SKM-1 treated with dmso at 0.1 percent for 144 hours (cell line): ENCODE measurements around the gene MBD6.
"Not testable (repeated sequence)": the region's sequence is repeated elsewhere in the genome, so short reads cannot be mapped to it uniquely, and the experiment has no call there.

Experiments
- DNase-seq: peaks from one replicate; lab custom pipeline; 2025; ENCODE audit not compliant: unreplicated experiment; lab: John Stamatoyannopoulos, UW

MBD6 gene

DNA sequence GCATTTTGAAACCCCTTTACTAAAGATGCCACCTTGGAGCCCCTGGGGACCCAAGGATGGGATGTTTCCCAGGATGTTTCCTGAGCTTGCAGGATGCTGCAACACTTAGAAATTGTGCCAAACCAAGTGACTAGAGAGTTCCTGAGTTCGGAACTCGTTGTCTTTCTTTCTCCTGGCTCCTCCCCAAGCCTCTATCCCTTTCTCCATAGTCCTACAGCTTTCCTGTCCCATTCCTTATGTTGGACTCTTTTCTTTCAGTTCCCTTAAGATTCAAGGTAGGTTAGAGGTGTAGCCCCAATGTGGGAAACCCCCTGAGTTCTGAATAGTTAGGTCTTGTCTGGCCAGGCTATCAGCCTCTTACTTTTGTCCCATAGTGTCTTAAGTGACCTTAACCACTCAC, 25.9 kb downstream of the MBD6 start:
- no peak for DNase-seq

DNA sequence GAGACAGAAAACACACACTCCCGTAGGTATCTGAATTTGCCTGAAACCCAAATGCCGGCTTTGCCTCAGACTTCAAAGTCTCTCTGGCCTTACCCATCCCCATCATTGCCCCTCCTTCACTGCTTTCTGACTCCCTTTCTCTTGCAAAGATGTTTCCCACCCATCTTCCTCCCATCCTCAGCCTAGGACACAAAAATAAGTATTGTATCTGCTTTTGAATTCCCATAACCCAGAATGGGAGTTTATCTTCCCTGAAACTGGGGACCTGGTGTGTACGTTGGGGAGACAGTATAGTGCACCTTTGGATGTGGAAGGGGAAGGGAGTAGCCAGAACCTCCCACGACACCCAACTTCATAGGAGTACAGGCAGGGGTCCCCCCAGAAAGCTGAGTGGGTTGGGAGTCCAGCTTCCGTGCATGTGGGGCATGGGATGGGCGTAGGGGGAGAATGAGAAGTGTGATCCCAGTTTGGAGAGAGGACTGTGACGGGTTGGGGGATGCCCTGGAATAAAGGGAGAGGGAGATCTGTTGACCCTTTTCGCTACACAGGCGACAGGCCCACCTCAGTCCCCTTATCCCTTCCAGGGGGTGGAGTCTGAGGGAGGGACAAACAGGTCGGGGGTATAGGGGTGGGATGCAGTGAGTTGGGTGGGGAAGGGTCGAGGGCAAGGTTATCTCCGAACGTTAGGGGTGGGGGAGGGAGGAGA, 26.7 kb downstream of the MBD6 start:
- no peak for DNase-seq

DNA sequence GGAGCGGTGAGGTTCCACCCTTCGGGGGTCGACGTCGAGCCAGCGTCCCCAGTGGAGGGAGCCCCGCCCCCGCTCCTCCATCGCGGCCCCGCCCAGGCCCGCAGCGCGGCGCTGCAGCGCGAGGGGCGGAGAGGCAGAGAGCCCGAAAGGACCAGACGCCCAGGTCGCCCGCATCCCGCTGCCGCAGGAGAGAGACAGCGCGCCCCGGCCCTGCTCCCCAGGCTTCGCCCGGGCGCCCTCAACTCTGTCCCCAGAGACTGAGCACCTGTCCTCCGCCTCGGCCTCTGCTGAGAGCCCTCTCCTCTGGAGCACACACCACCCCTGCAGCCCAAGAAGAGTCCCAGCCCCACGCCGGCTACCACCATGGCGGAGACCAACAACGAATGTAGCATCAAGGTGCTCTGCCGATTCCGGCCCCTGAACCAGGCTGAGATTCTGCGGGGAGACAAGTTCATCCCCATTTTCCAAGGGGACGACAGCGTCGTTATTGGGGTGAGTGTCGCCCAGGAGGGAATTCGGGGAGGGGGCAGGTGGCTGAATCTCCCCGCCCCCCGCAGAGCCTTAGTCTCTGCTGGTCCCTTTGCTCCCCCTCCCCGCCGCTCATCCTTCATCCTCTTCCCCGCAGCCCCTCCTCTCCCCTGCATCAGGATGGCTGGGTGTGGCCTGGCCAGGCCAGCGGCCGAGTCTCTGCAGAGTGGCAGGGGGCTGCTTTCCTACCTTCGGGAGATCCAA, 27.5 kb downstream of the MBD6 start, which contains the start of gene KIF5A:
Gene KIF5A (plus strand): TSS at position 136 of the 732 bp plus-strand sequence. CDS start 228 bp downstream, at position 364.
- no peak for DNase-seq

DNA sequence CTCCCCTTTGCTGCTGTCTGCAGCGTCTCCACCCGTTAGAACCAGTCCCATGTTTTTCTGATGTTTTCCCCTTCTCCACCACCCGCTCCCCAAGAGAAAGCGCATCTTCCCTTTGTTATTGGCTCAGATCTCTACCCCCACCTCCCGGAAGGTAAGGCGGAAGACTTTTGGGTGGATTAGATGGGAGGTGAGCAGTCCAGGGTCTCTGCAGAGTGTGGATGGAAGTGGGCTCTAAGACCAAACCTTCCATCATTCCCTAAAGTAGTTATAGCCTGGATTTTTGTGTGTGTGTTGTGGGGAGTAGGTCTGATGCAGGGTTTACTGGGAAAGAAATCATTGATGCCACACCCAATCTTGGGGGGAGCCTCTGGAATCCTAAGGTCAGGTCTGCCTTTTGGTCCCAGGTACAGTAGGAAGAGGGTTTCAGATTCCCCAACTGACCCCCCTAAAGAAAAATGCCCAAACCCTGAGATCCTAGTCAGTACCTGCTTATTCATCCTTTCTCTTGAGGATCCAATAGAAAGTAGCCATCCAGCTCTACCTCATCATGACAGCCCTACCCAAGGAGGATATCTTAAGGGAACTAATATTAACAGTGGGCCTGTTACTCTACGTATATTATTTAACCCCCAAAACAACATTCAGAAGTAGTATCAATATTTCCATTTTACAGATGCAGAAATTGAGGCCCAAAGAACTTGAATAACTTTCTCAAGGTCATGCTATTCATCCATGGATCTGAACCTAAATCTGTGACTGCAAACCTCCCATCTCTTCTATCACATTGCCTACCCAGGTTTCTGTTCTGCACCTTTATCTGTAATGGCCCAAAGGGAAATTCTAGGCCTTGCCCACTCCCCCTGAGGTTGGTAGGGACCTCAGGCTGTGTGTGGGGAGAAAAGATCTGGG, 28.3 kb downstream of the MBD6 start:
- DNase-seq: no peak

DNA sequence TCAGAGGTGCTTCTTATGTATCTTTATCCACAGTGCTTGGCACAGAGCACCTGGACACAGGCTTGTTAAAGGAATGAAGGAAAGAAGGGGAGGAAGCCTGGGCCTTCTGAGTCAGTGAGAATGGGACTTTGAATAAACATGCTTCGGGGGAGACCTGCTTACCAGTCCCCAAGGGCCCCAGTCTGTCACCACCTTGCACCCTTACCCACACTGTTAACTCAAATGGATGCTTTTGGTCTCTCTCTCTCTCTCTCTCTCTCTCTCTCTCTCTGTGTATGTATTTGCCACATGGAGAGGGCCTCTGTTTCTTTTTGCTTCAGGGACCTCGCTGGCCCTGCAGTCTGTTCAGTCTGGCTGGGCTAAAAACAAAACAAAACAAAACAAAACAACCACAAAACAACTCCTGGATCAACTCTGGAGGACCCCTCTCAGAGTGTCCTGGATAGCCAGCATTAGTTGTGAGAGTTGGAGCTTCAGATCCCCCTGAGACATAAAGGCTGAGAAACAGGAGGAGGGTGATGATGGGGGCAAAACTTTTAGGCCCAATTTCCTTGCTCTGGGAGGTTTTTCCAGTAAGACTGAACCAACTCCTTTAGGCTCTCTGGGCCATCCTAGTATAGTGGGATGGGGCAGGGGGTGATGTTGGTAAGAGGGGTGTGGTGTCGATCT, 29.1 kb downstream of the MBD6 start:
- no peak for DNase-seq

DNA sequence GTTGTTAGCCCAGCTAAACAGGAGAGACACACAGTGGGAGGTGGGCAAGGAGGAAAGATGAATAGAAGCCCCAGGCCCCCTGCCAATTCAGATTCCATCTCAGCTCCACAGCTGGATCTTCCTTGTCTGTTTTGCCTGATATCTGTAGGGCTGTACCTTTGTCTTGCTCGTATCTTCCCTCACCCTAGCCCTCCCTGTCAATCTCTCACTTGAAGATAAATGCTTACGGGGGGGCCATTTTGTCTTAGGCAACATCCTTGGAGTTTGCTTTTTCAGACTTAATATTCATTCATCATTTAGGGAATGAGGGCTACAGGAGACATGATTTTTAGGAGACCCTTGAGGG, 29.7 kb downstream of the MBD6 start:
- DNase-seq: no peak

DNA sequence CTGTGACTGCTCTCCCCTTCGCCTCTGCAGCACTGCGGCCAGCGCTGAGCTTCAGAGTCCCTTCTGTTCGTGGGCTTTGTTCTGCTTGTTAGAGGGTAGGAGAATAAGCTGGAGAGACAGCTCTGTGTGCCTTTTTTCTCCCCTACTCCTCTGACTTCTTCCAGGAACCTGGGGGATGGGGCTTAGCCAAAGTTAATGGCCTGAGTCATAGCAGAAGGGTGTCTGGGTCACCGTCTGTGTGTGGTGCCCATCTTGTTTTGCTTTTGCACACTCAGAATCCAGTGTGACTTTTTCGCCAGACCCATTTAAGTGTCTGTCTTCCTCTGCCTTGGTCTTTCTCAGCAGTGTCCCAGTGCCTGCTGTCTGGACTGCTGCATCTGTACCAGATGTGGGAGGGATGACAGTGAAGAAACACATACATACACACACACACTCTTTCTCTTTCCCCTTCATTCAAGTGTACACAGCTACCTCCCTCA, 30.2 kb downstream of the MBD6 start:
- DNase-seq: no peak

DNA sequence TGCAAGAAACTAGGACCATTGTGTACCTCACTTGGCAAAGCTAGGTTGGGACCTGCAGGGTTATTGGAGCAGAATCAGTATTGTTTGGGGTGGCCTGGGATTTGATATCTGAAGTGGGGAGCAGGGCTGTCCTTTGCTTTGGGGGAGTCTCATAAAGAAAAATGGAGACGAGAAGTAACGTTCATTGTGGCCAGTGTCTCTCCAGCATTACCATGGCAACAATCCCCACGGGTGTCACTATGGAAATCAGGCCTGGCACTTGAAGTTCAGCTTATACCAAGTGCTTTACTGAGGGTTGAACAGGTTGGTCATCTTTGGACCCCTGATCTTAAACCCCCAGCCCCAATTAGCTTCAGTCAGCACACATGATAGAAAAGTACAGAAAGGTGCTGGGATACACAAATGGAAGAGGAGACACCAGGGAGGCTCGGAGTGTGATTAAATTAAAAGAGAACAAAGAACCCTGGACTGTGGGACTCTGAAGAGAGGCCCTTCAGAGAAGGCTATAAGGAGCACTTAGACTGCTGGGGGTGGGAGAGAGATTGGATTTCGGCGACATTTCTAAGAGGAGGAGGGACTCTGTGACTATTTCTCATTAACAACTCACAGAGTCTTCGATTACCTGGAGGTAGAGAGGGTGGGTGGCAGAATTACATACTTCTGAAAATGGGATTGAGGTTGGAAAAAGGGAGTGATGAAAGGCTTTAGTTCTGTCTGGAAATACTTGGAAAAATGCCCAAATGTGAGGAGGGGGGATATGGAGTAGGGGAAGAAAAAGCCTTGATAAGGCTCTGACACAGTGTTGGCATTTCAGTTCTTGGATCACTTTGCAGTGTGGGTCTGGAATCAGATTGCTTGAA, 30.9 kb downstream of the MBD6 start:
- DNase-seq: no peak

DNA sequence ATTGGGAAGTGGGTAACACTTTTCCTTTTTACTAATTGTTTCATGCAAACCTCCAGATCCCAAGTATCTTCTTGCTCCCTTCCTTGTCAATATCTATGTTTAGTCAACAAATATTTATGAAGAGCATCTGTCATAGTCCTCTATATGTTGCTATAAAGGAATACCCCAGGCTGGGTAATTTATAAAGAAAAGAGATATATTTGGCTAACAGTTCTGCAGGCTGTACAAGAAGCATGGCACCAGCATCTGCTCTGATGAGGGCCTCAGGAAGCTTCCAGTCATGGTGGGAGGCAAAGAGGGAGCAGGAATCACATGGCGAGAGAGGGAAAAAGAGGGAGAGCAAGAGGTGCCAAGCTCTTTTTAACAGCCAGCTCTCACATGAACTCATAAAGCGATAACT, 31.8 kb downstream of the MBD6 start:
- DNase-seq: no peak

DNA sequence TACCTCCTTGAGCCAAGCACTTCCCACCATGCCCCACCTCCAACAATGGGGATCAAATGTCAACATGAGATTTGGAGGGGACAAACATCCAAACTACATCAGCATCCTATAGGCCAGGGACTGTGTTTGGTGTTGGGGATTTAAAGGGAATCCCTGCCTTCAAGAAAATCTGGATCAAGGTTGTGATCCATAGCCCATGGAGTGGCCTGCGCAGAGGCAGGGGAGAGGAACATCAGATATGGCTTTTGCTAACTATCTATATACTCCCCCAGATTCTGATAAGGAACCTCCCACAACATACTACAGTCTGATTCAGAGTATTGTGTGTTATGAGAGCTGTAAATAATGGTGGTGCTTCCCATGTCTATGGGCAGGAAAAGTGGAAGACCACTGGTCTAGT, 32.3 kb downstream of the MBD6 start:
- DNase-seq: no peak

DNA sequence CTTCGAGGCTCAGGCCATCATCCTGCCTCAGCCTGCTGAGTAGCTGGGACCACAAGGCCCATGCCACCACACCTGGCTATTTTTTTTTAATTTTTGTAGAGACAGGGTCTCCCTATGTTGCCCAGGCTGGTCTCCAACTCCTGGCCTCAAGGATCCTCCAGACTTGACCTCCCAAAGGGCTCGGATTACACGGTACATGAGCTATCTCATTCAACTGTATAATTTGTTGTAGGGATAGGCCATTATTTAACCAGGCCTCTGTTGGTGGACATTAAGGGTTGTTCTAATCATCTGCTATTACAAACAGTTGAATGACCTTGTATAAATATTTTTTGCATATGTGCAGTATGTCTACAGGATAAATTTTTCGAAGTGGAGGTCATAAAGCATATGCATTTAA, 36.2 kb downstream of the MBD6 start:
- DNase-seq: no peak

DNA sequence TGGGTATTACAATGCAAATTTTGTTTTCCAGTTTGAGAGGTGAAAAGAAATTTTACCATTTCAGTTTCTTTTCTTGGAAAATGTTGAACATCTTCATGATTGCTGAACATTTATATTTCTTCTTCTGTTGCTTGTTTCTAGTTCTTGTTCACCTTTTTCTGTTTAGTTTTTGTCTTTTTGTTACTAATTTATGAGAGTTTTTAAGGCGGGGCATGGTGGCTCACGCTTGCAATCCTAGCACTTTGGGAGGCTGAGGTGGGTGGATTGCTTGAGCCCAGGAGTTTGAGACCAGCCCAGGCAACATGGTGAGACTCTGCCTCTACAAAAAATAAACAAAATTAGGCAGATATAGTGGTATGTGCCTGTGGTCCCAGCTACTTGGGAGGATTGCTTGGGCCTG, 37.9 kb downstream of the MBD6 start:
- DNase-seq: no peak

DNA sequence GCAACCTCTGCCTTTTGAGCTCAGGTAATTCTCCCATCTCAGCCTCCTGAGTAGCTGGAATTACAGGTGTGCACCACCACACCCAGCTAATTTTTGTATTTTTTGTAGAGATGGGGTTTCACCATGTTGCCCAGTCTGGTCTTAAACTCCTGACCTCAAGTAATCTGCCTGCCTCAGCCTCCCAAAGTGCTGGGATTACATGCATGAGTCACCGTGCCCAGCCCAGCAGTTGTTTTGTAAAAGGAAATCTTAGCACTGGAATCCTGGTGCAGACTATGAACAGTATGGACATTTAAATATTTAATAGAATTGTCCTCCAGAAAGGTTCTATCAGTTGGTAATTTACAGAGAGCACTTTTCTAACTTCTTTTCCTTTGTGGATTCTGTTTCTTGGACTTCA, 38.5 kb downstream of the MBD6 start:
- not testable (repeated sequence) for DNase-seq

DNA sequence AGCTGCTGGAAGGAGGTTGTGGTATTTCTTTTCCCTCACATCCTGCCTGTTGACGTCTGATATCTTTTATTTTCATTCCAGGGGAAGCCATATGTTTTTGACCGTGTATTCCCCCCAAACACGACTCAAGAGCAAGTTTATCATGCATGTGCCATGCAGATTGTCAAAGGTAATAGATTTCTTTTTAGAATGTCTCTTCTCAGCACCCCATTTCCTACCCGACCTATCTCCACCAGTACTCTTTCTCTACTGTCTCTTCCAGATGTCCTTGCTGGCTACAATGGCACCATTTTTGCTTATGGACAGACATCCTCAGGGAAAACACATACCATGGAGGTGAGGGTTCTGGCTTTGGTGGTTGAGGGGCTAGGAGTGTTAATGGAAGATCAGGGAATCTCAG, 40.7 kb downstream of the MBD6 start:
- DNase-seq: no peak

DNA sequence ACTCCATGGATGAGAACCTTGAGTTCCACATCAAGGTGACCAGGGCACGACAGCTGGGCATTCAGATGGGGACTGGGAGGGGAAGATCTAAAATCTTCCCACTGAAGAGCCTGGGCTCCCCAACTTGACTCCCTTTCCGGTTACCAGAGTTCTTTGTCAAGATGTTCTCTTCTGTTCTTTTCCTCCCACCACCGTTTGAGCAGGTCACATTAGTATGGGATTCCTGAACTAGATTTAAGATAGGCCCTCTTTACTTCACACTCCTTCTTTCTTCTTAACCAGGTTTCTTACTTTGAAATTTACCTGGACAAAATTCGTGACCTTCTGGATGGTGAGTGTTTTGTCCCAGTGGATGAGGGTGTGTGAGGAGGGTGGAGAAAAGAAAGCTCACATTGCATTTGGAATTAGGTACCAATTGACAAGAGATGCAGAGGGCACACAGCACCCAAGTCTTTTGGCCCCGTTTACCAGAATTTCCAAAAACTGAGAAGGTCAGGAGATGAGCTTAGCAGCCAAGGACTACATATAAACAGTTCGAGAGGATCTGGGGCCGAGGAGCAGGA, 41.6 kb downstream of the MBD6 start:
- DNase-seq: no peak

DNA sequence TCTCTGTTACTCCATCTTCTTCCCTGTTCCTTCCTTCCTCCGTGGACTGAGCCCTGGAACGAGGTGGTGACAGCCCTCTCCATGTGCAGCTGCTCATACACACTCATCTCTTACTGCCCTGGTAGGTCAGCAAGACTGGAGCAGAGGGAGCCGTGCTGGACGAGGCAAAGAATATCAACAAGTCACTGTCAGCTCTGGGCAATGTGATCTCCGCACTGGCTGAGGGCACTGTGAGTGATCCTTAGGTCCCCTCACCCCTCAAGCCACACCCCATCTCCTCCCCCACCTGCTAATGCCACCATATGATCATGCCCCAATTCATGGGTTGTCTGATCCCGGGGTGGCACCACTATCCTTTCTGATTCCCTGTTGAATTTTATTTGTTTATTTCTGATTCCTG, 46.2 kb downstream of the MBD6 start:
- DNase-seq: no peak

DNA sequence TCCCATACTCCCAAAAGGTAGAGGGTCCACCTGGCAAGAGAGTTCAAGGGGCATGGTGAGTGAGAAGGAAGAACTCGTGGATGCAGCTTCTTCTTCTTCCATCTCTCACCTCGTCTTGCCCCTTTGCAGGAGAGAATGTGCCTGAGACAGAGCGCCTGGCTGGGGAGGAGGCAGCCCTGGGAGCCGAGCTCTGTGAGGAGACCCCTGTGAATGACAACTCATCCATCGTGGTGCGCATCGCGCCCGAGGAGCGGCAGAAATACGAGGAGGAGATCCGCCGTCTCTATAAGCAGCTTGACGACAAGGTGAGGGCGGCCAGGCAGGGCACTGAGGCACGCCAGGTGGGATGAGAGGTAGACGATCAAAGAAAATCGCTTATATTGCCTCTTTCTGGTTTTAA, 47.2 kb downstream of the MBD6 start:
- no peak for DNase-seq

DNA sequence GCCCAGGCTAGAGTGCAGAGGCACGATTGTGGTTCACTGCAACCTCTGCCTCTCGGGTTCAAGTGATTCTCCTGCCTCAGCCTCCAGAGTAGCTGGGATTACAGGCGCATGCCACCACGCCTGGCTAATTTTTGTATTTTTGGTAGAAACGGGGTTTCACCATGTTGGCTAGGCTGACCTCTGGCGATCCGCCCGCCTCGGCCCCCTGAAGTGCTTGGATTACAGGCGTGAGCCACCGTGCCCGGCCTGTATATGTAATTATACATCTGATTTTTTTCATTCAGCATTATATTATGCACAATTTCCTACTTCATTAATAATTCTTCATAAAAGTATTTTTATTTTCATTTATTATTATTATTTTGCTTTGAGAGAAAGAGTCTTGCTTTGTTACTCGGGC, 47.8 kb downstream of the MBD6 start:
- not testable (repeated sequence) for DNase-seq

DNA sequence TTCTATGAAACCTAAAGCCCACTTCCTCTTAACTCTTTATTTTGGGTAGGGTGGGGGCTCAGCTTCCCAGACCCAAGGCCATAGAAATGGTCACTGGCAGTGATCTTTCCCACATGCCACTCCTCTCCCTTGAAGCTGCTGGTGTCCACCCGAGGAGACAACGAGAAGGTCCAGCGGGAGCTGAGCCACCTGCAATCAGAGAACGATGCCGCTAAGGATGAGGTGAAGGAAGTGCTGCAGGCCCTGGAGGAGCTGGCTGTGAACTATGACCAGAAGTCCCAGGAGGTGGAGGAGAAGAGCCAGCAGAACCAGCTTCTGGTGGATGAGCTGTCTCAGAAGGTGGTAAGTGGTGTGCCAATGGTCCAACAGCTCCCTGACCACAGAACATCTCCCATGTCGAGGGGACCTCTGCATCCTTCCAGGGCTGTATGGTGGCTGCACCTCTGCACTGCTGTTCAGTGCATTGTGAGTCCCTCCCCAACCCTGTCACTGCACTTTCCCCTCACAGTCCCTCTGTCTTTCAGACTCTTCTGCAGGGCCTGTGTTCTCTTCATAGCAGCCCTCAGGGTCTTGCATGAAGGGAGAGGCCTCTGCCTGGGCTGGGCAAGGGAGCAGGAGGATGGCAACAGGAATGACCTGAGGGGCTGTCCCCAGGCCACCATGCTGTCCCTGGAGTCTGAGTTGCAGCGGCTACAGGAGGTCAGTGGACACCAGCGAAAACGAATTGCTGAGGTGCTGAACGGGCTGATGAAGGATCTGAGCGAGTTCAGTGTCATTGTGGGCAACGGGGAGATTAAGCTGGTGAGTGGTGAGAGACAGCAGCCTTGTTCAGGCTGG, 49.5 kb downstream of the MBD6 start:
- DNase-seq: no peak
